Endodermal cell (in vitro differentiated cells): ENCODE results near the gene LHFPL3. TPM values are rescaled to one million over a fixed set of nuclear protein-coding genes. Genes with fewer than 3 reads are reported as not detected.
A peak's percentile ranks its signal among the peaks of the same experiment; 100 is the strongest.
"Not testable (repeated sequence)": the region's sequence is repeated elsewhere in the genome, so short reads cannot be mapped to it uniquely, and the experiment has no call there.

ENCODE experiments used
- DNase-seq: peaks from one replicate; pipeline ENCODE4 v3.0.0-alpha.2; 2017
- H3K27ac ChIP-seq: 2 replicates; pipeline ENCODE4 v1.5.1; 2013; ENCODE audit warnings: mild to moderate bottlenecking, low read depth, low read length, moderate library complexity
- H3K27me3 ChIP-seq: 2 replicates; pipeline ENCODE4 v1.6.1; 2013; ENCODE audit warnings: mild to moderate bottlenecking, low read length, moderate library complexity; ENCODE audit not compliant: insufficient read depth, control insufficient read depth, poor library complexity, severe bottlenecking
- H3K36me3 ChIP-seq: 2 replicates; pipeline ENCODE4 v1.7.0; 2013; ENCODE audit warnings: mild to moderate bottlenecking, low read length, moderate library complexity; ENCODE audit not compliant: control insufficient read depth, insufficient read depth
- H3K4me1 ChIP-seq: one replicate; pipeline ENCODE4 v1.7.0; 2013; ENCODE audit warnings: low read length; ENCODE audit not compliant: control insufficient read depth, insufficient read depth
- H3K4me3 ChIP-seq: 2 replicates; pipeline ENCODE4 v1.5.1; 2013; ENCODE audit warnings: mild to moderate bottlenecking, low read length, moderate library complexity
- H3K9ac ChIP-seq: 2 replicates; pipeline ENCODE4 v1.6.1; 2013; ENCODE audit warnings: mild to moderate bottlenecking, low read length, moderate library complexity; ENCODE audit not compliant: poor library complexity, severe bottlenecking; ENCODE audit errors: extremely low read depth
- H3K9me3 ChIP-seq: 2 replicates; pipeline ENCODE4 v1.6.1; 2013; ENCODE audit warnings: mild to moderate bottlenecking, low read length, moderate library complexity; ENCODE audit not compliant: control insufficient read depth
- H3K27ac Mint-ChIP-seq: 2 replicates; pipeline ENCODE4 v1.8.0; 2020; ENCODE audit warnings: mixed read lengths
- H3K27me3 Mint-ChIP-seq: 2 replicates; pipeline ENCODE4 v1.8.0; 2021; ENCODE audit warnings: mild to moderate bottlenecking, mixed read lengths; ENCODE audit not compliant: insufficient read depth
- H3K36me3 Mint-ChIP-seq: 2 replicates; pipeline ENCODE4 v1.8.0; 2020; ENCODE audit warnings: low read depth, mixed read lengths
- H3K4me1 Mint-ChIP-seq: 2 replicates; pipeline ENCODE4 v1.8.0; 2020; ENCODE audit warnings: mixed read lengths
- H3K4me3 Mint-ChIP-seq: 2 replicates; pipeline ENCODE4 v1.8.0; 2020; ENCODE audit warnings: mild to moderate bottlenecking, moderate library complexity, mixed read lengths
- H3K9me3 Mint-ChIP-seq: 2 replicates; pipeline ENCODE4 v1.8.0; 2020; ENCODE audit warnings: mild to moderate bottlenecking, mixed read lengths
- WGBS, 2 experiments: methylation state at CpG; one replicate each; pipeline versions ENCODE4 v1.1.5 to v1.1.7; 2013; ENCODE audit warnings: missing lambda C conversion rate in 2 of 2, mixed read lengths in 1 of 2; ENCODE audit not compliant: insufficient coverage in 1 of 2, insufficient read length in 1 of 2; 5-methylcytosine and 5-hydroxymethylcytosine counted together
- long read RNA-seq, 4 experiments: library from polyadenylated mRNA in 2 of 4; library from RNA in 1 of 4; library from capped mRNA in 1 of 4; stranded (forward) in 3 of 4; unstranded in 1 of 4; transcript quantifications; one replicate each; pipeline ENCODE4 v2.0.0, GENCODE V29; 2020 to 2021; ENCODE audit warnings: inconsistent platforms in 1 of 4
- polyA plus RNA-seq, 2 experiments: library from polyadenylated mRNA; stranded (reverse); fragments of 50-300 nt; gene quantifications; one replicate each; pipeline ENCODE4 v1.2.3, GENCODE V29; 2013
- total RNA-seq, 2 donors: library from RNA; stranded (reverse); fragmentation: NEBNext Ultra II Directional in 1 of 2; extraction: Animal tissue kit (Norgen Biotek cat#: 25700) in 1 of 2; gene quantifications; 2 replicates in 1 of 2; 3 replicates in 1 of 2; pipeline ENCODE4 v1.2.1, GENCODE V29; 2021
- TF ChIP-seq, protein P1 (sequence below): fragments of 200-600 bp; sonication (generic); conservative IDR thresholded peaks from 2 replicates; pipeline ENCODE4 v1.5.0; 2021; ENCODE audit warnings: antibody characterized with exemption, mild to moderate bottlenecking

Gene LHFPL3
- not detected for total RNA-seq
- 0.11 TPM for polyA plus RNA-seq (2013, experiment 1 of 2)
- 0.25 TPM for polyA plus RNA-seq (2013, experiment 2 of 2)
- long read RNA-seq, experiment 1 = 0 reads
- long read RNA-seq, experiment 2, partial matches to known transcripts = 0 of 2 reads
- long read RNA-seq, experiment 2, other reads (novel, unspliced or antisense) = 2 of 2 reads
- long read RNA-seq, experiment 3 = 0 reads
- long read RNA-seq, experiment 4 = 0 reads

- Mint-ChIP-seq H3K4me3 (peak within 1 kb of the TSS; percentile 49), H3K4me1 (peaks cover 6% of the 10 kb centered on the region), H3K27ac (no peak within 1 kb of the TSS), H3K27me3 (peaks cover 96% of the 10 kb centered on the region), H3K9me3 (no peaks in the 10 kb centered on the region), H3K36me3 (no peaks in the 10 kb centered on the region)
- H3K4me1 ChIP-seq = no peaks in the 10 kb centered on the region
- H3K4me3 ChIP-seq = peak within 1 kb of the TSS; percentile 68
- DNase-seq = peak; percentile 76
- WGBS, 2 experiments = 1 to 4% methylated on average over 20 to 61 of the region's 62 CpGs
- H3K27me3 ChIP-seq = peaks cover 99% of the 10 kb centered on the region
- no peaks in the 10 kb centered on the region for H3K9me3 ChIP-seq
- TF ChIP-seq, protein P1, sequence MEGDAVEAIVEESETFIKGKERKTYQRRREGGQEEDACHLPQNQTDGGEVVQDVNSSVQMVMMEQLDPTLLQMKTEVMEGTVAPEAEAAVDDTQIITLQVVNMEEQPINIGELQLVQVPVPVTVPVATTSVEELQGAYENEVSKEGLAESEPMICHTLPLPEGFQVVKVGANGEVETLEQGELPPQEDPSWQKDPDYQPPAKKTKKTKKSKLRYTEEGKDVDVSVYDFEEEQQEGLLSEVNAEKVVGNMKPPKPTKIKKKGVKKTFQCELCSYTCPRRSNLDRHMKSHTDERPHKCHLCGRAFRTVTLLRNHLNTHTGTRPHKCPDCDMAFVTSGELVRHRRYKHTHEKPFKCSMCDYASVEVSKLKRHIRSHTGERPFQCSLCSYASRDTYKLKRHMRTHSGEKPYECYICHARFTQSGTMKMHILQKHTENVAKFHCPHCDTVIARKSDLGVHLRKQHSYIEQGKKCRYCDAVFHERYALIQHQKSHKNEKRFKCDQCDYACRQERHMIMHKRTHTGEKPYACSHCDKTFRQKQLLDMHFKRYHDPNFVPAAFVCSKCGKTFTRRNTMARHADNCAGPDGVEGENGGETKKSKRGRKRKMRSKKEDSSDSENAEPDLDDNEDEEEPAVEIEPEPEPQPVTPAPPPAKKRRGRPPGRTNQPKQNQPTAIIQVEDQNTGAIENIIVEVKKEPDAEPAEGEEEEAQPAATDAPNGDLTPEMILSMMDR = no peak
- H3K9ac ChIP-seq = no peak within 1 kb of the TSS
- H3K36me3 ChIP-seq = no peaks in the 10 kb centered on the region
- no peak within 1 kb of the TSS for H3K27ac ChIP-seq
These were observed at the start of gene LHFPL3 for GRCh38 chr7:104328296-104328969. Gene LHFPL3 (plus strand): TSS chr7:104328603.

GRCh38 chr7:104281685-104282084 is 46.7 kb upstream of the LHFPL3 start:
- H3K4me3 Mint-ChIP-seq, DNase-seq, H3K27ac Mint-ChIP-seq, H3K4me3 ChIP-seq, H3K27ac ChIP-seq, H3K36me3 ChIP-seq, H3K9me3 ChIP-seq, H3K27me3 ChIP-seq, H3K4me1 ChIP-seq, H3K4me1 Mint-ChIP-seq, H3K27me3 Mint-ChIP-seq, H3K36me3 Mint-ChIP-seq, H3K9ac ChIP-seq: not testable (repeated sequence)
- WGBS, 2 experiments = 75 to 100% methylated on average over 1 of the region's 2 CpGs
- peaks cover 31% of the 10 kb centered on the region for H3K9me3 Mint-ChIP-seq

- Mint-ChIP-seq H3K4me3 (no peak overlapping the region), H3K4me1 (no peaks in the 10 kb centered on the region), H3K27ac (no peak overlapping the region), H3K9me3 (peaks cover 6% of the 10 kb centered on the region), H3K27me3 (peaks cover 11% of the 10 kb centered on the region), H3K36me3 (no peaks in the 10 kb centered on the region)
- Histone ChIP-seq H3K27ac (no peak overlapping the region), H3K4me1 (no peaks in the 10 kb centered on the region), H3K27me3 (no peaks in the 10 kb centered on the region), H3K9ac (no peak overlapping the region), H3K4me3 (no peak overlapping the region), H3K9me3 (no peaks in the 10 kb centered on the region), H3K36me3 (no peaks in the 10 kb centered on the region)
- DNase-seq = no peak
- TF ChIP-seq, protein P1 = no peak
- 96% methylated on average over 1 of the region's 1 CpG; no CpG with 5 or more reads in 1 of the 2 experiments for whole genome bisulfite sequencing, 2 experiments
These were observed 41.6 kb upstream of the LHFPL3 start for GRCh38 chr7:104286839-104287238.
